SK-N-SH (cell line): ENCODE data around the gene SMC1B. TPM values are rescaled to one million over a fixed set of nuclear protein-coding genes. Genes with fewer than 3 reads are reported as not detected.
"Not testable (repeated sequence)": the region's sequence is repeated elsewhere in the genome, so short reads cannot be mapped to it uniquely, and the experiment has no call there.

Source experiments
- CTCF ChIA-PET: fragments of 300-600, 350-600 bp; formaldehyde crosslinking; extraction: SDS; loops from one replicate; lab custom pipeline; 2021; lab: Yijun Ruan, JAX
- POLR2A ChIA-PET: fragments of 350-600 bp; sonication (Branson Sonifier 250); formaldehyde crosslinking; extraction: SDS; loops from one replicate; lab custom pipeline; 2020; ENCODE audit warnings: antibody characterized with exemption, inconsistent platforms; lab: Yijun Ruan, JAX
- DNase-seq: peaks from one replicate; pipeline ENCODE4 v3.0.0; 2012
- H2AFZ ChIP-seq: fragments of 200-600 bp; sonication (generic); 2 replicates; pipeline ENCODE4 v1.8.1; 2016; ENCODE audit warnings: antibody characterized with exemption, mild to moderate bottlenecking, low read depth
- H3F3A ChIP-seq: fragments of 200-600 bp; sonication (generic); replicated peaks from 2 replicates; pipeline ENCODE3; 2016; ENCODE audit warnings: antibody characterized with exemption, mild to moderate bottlenecking; ENCODE audit not compliant: insufficient read depth
- H3K27ac ChIP-seq, 2 experiments: fragments of 200-500 bp in 1 of 2; fragments of 200-600 bp in 1 of 2; sonication (Bioruptor generic) in 1 of 2; sonication (generic), shearing (Covaris generic) in 1 of 2; 2 replicates each; pipeline versions ENCODE4 v1.5.1 to v1.6.1; 2014 to 2016; ENCODE audit warnings: low read depth in 2 of 2, inconsistent platforms in 1 of 2, low read length in 1 of 2, mild to moderate bottlenecking in 1 of 2, mixed read lengths in 1 of 2
- H3K27me3 ChIP-seq: fragments of 200-600 bp; sonication (generic), shearing (Covaris generic); 2 replicates; pipeline ENCODE4 v1.6.1; 2016; ENCODE audit warnings: mixed run types; ENCODE audit not compliant: insufficient read depth
- H3K36me3 ChIP-seq, 2 experiments: fragments of 200-500 bp in 1 of 2; fragments of 200-600 bp in 1 of 2; sonication (Bioruptor generic) in 1 of 2; sonication (generic) in 1 of 2; replicated peaks in 1 of 2; 2 replicates each; pipeline versions ENCODE3 to v1.5.1; 2014 to 2016; ENCODE audit warnings: low read length in 1 of 2, mild to moderate bottlenecking in 1 of 2; ENCODE audit not compliant: insufficient read depth in 2 of 2, control insufficient read depth in 1 of 2
- H3K4me1 ChIP-seq, 2 experiments: fragments of 200-500 bp in 1 of 2; fragments of 200-600 bp in 1 of 2; sonication (Bioruptor generic) in 1 of 2; sonication (generic), shearing (Covaris generic) in 1 of 2; 2 replicates each; pipeline versions ENCODE4 v1.5.1 to v1.6.1; 2014 to 2016; ENCODE audit warnings: low read depth in 1 of 2, low read length in 1 of 2, mixed run types in 1 of 2; ENCODE audit not compliant: insufficient read depth in 2 of 2, control insufficient read depth in 1 of 2
- H3K4me2 ChIP-seq: fragments of 200-600 bp; sonication (generic), shearing (Covaris generic); 2 replicates; pipeline ENCODE4 v1.6.1; 2017; ENCODE audit warnings: mixed run types
- H3K4me3 ChIP-seq, 2 experiments: fragments of 200-500 bp in 1 of 2; fragments of 200-600 bp in 1 of 2; sonication (Bioruptor generic) in 1 of 2; sonication (generic), shearing (Covaris generic) in 1 of 2; 2 replicates each; pipeline versions ENCODE4 v1.5.1 to v1.8.1; 2014 to 2016; ENCODE audit warnings: low read depth in 2 of 2, inconsistent platforms in 1 of 2, low read length in 1 of 2, mild to moderate bottlenecking in 1 of 2, mixed read lengths in 1 of 2, moderate library complexity in 1 of 2
- H3K79me2 ChIP-seq: fragments of 200-600 bp; sonication (generic); 2 replicates; pipeline ENCODE4 v1.8.1; 2017; ENCODE audit warnings: mild to moderate bottlenecking; ENCODE audit not compliant: insufficient read depth
- H3K9ac ChIP-seq: fragments of 200-600 bp; sonication (generic); 2 replicates; pipeline ENCODE4 v1.6.1; 2017; ENCODE audit warnings: mixed run types
- H3K9me2 ChIP-seq: fragments of 200-600 bp; sonication (generic); 2 replicates; pipeline ENCODE4 v1.6.1; 2017; ENCODE audit warnings: mixed run types
- H3K9me3 ChIP-seq: fragments of 200-600 bp; sonication (generic); 2 replicates; pipeline ENCODE4 v1.6.1; 2017; ENCODE audit warnings: mixed run types, mild to moderate bottlenecking, moderate library complexity
- H4K20me1 ChIP-seq: fragments of 200-600 bp; sonication (generic); 2 replicates; pipeline ENCODE4 v1.6.1; 2017; ENCODE audit warnings: mild to moderate bottlenecking, mixed run types; ENCODE audit not compliant: insufficient read depth
- EZH2phosphoT487 ChIP-seq: fragments of 200-600 bp; sonication (generic); IDR thresholded peaks from 2 replicates; pipeline ENCODE4 v1.6.1; 2017; ENCODE audit warnings: low read depth, mixed run types, mild to moderate bottlenecking, antibody characterized with exemption, moderate library complexity, borderline replicate concordance
- GATA2 ChIP-seq: sonication (generic); formaldehyde crosslinking; IDR thresholded peaks from 2 replicates; pipeline ENCODE4 v1.5.0; 2020; ENCODE audit warnings: mild to moderate bottlenecking, missing genetic modification reagents
- JUND ChIP-seq: IDR thresholded peaks from 2 replicates; pipeline ENCODE4 v1.4.0; 2012
- RAD21 ChIP-seq: IDR thresholded peaks from 2 replicates; pipeline ENCODE4 v1.6.1; 2012; ENCODE audit warnings: mild to moderate bottlenecking, low read length
- RCOR1 ChIP-seq: fragments of 150-350 bp; IDR thresholded peaks from 2 replicates; pipeline ENCODE4 v1.6.1; 2017; ENCODE audit warnings: antibody characterized with exemption, low read length
- RXRA ChIP-seq: IDR thresholded peaks from 2 replicates; pipeline ENCODE4 v1.4.0; 2012; ENCODE audit warnings: low read depth, mild to moderate bottlenecking, borderline replicate concordance
- TAF1 ChIP-seq: IDR thresholded peaks from 2 replicates; pipeline ENCODE4 v1.6.1; 2012; ENCODE audit warnings: low read depth, mild to moderate bottlenecking, low read length, moderate library complexity, borderline replicate concordance
- TEAD4 ChIP-seq: IDR thresholded peaks from 2 replicates; pipeline ENCODE4 v1.4.0; 2012; ENCODE audit warnings: mild to moderate bottlenecking, borderline replicate concordance; ENCODE audit not compliant: insufficient read depth
- WGBS: methylation state at CpG from one replicate; pipeline ENCODE4 v1.1.6; 2017; ENCODE audit warnings: low lambda C conversion rate; 5-methylcytosine and 5-hydroxymethylcytosine counted together
- polyA plus RNA-seq, 3 experiments: library from polyadenylated mRNA; depleted of rRNA; stranded (reverse); fragments of >200 nt; gene quantifications; 2 replicates each; pipeline ENCODE4 v1.2.3, GENCODE V29; 2012
- TF ChIP-seq, protein P1 (sequence below): IDR thresholded peaks from 2 replicates; pipeline ENCODE4 v1.4.0; 2012; ENCODE audit warnings: low read depth
- TF ChIP-seq, protein P2 (sequence below): IDR thresholded peaks from 2 replicates; pipeline ENCODE4 v1.6.1; 2012; ENCODE audit warnings: mild to moderate bottlenecking, low read depth, low read length, moderate library complexity
- TF ChIP-seq, protein P3 (sequence below): IDR thresholded peaks from 2 replicates; pipeline ENCODE4; 2012

Gene SMC1B
- polyA plus RNA-seq, 1 of the 3 experiments (the other 2 are of a cell fraction): not detected

DNA sequence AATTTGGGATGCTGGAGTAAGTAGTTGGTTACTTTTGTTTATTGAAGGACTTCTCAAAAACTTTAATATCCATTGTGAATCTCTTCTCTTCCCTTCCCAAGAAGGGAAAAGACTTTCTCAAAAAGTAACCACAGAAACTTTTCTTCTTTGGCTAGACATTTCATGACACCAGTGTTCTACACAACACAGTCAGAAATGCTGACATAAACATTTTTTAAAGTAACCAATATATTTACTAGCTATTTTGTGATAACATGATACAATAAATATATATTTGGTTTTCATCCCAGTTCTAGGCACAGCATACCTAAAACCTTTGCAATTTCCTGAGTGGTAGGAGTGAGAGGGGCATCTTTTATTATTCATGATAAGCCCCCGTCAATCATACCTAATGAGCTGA lies 55.9 kb downstream of the SMC1B start:
- Histone ChIP-seq H3K79me2 (no peaks in the 10 kb centered on the region), H3K4me3 (no peak overlapping the region), H3K27me3 (no peaks in the 10 kb centered on the region), H3K9ac (no peak overlapping the region), H3K36me3 (no peaks in the 10 kb centered on the region), H3K4me1 (no peaks in the 10 kb centered on the region), H3K9me2 (no peaks in the 10 kb centered on the region), H2AFZ (no peak overlapping the region), H3K9me3 (no peaks in the 10 kb centered on the region), H3F3A (no peaks in the 10 kb centered on the region), H4K20me1 (no peaks in the 10 kb centered on the region), H3K4me2 (no peak overlapping the region), H3K27ac (no peak overlapping the region)
- WGBS: 100% methylated on average over 1 of the region's 1 CpG
- CTCF ChIA-PET: no interaction called here
- POLR2A ChIA-PET: no interaction called here
- TF ChIP-seq RAD21 (no peak), TEAD4 (no peak), RCOR1 (no peak), JUND (no peak), EZH2phosphoT487 (no peak)
- TF ChIP-seq, protein P1, sequence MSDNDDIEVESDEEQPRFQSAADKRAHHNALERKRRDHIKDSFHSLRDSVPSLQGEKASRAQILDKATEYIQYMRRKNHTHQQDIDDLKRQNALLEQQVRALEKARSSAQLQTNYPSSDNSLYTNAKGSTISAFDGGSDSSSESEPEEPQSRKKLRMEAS: no peak
- TF ChIP-seq, protein P2, sequence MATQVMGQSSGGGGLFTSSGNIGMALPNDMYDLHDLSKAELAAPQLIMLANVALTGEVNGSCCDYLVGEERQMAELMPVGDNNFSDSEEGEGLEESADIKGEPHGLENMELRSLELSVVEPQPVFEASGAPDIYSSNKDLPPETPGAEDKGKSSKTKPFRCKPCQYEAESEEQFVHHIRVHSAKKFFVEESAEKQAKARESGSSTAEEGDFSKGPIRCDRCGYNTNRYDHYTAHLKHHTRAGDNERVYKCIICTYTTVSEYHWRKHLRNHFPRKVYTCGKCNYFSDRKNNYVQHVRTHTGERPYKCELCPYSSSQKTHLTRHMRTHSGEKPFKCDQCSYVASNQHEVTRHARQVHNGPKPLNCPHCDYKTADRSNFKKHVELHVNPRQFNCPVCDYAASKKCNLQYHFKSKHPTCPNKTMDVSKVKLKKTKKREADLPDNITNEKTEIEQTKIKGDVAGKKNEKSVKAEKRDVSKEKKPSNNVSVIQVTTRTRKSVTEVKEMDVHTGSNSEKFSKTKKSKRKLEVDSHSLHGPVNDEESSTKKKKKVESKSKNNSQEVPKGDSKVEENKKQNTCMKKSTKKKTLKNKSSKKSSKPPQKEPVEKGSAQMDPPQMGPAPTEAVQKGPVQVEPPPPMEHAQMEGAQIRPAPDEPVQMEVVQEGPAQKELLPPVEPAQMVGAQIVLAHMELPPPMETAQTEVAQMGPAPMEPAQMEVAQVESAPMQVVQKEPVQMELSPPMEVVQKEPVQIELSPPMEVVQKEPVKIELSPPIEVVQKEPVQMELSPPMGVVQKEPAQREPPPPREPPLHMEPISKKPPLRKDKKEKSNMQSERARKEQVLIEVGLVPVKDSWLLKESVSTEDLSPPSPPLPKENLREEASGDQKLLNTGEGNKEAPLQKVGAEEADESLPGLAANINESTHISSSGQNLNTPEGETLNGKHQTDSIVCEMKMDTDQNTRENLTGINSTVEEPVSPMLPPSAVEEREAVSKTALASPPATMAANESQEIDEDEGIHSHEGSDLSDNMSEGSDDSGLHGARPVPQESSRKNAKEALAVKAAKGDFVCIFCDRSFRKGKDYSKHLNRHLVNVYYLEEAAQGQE: no peak
- DNase-seq: no peak

DNA sequence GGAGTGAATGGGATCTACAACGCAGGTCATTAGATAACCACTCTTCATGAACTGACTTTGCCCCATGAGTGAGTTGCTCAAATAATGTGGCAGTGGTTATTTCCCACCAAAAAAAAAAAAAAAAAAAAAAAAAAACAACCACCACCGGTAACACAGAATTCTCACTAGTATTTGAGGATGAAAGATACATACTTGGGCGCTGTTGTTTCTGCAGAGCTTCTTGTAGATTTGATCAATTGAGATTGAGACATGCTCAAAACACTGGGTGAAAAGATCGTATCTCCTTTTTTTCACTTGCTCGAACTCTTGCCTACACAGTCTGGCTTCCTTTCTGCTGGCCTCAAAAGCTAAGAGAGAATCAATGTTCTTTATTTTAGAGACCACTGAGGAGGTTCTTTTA lies 59.6 kb downstream of the SMC1B start:
- no peaks in the 10 kb centered on the region for H3K36me3 ChIP-seq
- CTCF ChIA-PET: interaction anchor here (0.8 kb wide), 1 partner anchor 20 kb away, joined by 3 read pairs; no protein-coding TSS in a partner anchor
- no peaks in the 10 kb centered on the region for H3K79me2 ChIP-seq
- no peak overlapping the region for H3K27ac ChIP-seq
- TF ChIP-seq GATA2 (CRISPR knock-in tag) (no peak), TAF1 (no peak), TEAD4 (no peak), RXRA (no peak)
- TF ChIP-seq, protein P3, sequence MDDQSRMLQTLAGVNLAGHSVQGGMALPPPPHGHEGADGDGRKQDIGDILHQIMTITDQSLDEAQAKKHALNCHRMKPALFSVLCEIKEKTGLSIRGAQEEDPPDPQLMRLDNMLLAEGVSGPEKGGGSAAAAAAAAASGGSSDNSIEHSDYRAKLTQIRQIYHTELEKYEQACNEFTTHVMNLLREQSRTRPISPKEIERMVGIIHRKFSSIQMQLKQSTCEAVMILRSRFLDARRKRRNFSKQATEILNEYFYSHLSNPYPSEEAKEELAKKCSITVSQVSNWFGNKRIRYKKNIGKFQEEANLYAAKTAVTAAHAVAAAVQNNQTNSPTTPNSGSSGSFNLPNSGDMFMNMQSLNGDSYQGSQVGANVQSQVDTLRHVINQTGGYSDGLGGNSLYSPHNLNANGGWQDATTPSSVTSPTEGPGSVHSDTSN: no peak
- TF ChIP-seq, all 33 proteins: peak for 0
- 95% methylated on average over 5 of the region's 5 CpGs for WGBS
- no peak overlapping the region for H3K4me3 ChIP-seq
- H3K27me3 ChIP-seq: no peaks in the 10 kb centered on the region
- H3K4me2 ChIP-seq: no peak overlapping the region
- H3F3A ChIP-seq: no peaks in the 10 kb centered on the region
- no peak overlapping the region for H3K9ac ChIP-seq
- no peaks in the 10 kb centered on the region for H4K20me1 ChIP-seq
- no peaks in the 10 kb centered on the region for H3K4me1 ChIP-seq
- H2AFZ ChIP-seq: no peak overlapping the region
- POLR2A ChIA-PET: no interaction called here
- no peaks in the 10 kb centered on the region for H3K9me3 ChIP-seq
- DNase-seq: no peak
- no peaks in the 10 kb centered on the region for H3K9me2 ChIP-seq

DNA sequence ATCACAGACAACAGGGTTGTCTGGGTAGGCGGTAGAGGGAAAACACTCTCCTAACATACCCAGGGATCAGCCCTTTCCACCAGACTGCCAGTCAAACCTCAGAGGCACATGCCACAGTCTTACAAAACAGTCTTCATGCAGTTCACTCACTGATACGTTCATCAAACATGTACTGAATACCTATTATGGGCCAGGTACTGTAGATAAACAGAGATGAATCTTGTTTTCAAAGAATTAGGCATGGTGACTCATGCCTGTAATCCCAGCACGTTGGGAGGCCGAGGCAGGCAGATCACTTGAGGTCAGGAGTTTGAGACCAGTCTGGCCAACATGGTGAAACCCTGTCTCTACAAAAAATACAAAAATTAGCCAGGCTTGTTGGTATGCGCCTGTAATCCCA lies 60.6 kb downstream of the SMC1B start:
- not testable (repeated sequence) for H2AFZ ChIP-seq

More for the DNA sequence above, 60.6 kb downstream of the SMC1B start:
- CTCF ChIA-PET, H3K4me1 ChIP-seq, H3K9me2 ChIP-seq, H3K9me3 ChIP-seq, H3K27me3 ChIP-seq, H3F3A ChIP-seq, H4K20me1 ChIP-seq, H3K4me2 ChIP-seq, H3K9ac ChIP-seq, H3K79me2 ChIP-seq, H3K27ac ChIP-seq, H3K36me3 ChIP-seq, H3K4me3 ChIP-seq, DNase-seq, POLR2A ChIA-PET: not testable (repeated sequence)
- WGBS: 92% methylated on average over 5 of the region's 5 CpGs
